Trophoblast cell (in vitro differentiated cells and primary cell): ENCODE data around the gene MEGF11.

ENCODE experiments used
- DNase-seq, 2 donors: peaks; one replicate each; pipeline ENCODE4 v3.0.0-alpha.2; 2016
- H2AFZ ChIP-seq: 2 replicates; pipeline ENCODE4 v1.6.1; 2013; ENCODE audit warnings: low read length, moderate library complexity, mild to moderate bottlenecking; ENCODE audit not compliant: insufficient read depth, poor library complexity
- H2AK5ac ChIP-seq: 2 replicates; pipeline ENCODE4 v1.6.1; 2013; ENCODE audit warnings: mild to moderate bottlenecking, low read length
- H2BK120ac ChIP-seq: 2 replicates; pipeline ENCODE4 v1.6.1; 2013; ENCODE audit warnings: low read length, mild to moderate bottlenecking, moderate library complexity; ENCODE audit not compliant: insufficient read depth, poor library complexity
- H2BK12ac ChIP-seq: 2 replicates; pipeline ENCODE4 v1.6.1; 2013; ENCODE audit warnings: mild to moderate bottlenecking, low read length, moderate library complexity
- H2BK5ac ChIP-seq: 2 replicates; pipeline ENCODE4 v1.6.1; 2013; ENCODE audit warnings: low read length, low read depth, moderate library complexity, mild to moderate bottlenecking; ENCODE audit not compliant: poor library complexity
- H3K14ac ChIP-seq: 2 replicates; pipeline ENCODE4 v1.6.1; 2013; ENCODE audit warnings: mild to moderate bottlenecking, low read length
- H3K18ac ChIP-seq: 2 replicates; pipeline ENCODE4 v1.6.1; 2013; ENCODE audit warnings: mild to moderate bottlenecking, low read length
- H3K23ac ChIP-seq: 2 replicates; pipeline ENCODE4 v1.6.1; 2013; ENCODE audit warnings: low read length
- H3K27ac ChIP-seq: 2 replicates; pipeline ENCODE4 v1.5.1; 2013; ENCODE audit warnings: low read depth, mild to moderate bottlenecking, inconsistent platforms, low read length, moderate library complexity
- H3K27me3 ChIP-seq: 2 replicates; pipeline ENCODE4 v1.6.1; 2013; ENCODE audit warnings: inconsistent platforms, mild to moderate bottlenecking, low read length, moderate library complexity; ENCODE audit not compliant: insufficient read depth
- H3K36me3 ChIP-seq, 2 experiments: 1 replicate in 1 of 2; 2 replicates in 1 of 2; pipeline ENCODE4 v1.6.1; 2013; ENCODE audit warnings: low read length in 2 of 2, mild to moderate bottlenecking in 2 of 2, moderate library complexity in 1 of 2; ENCODE audit not compliant: insufficient read depth in 2 of 2, control insufficient read depth in 1 of 2
- H3K4ac ChIP-seq: 2 replicates; pipeline ENCODE4 v1.6.1; 2013; ENCODE audit warnings: low read depth, mild to moderate bottlenecking, low read length, moderate library complexity
- H3K4me1 ChIP-seq, 2 experiments: 1 replicate in 1 of 2; 2 replicates in 1 of 2; pipeline ENCODE4 v1.6.1; 2013; ENCODE audit warnings: low read length in 2 of 2, mild to moderate bottlenecking in 2 of 2, moderate library complexity in 1 of 2; ENCODE audit not compliant: insufficient read depth in 2 of 2, control insufficient read depth in 1 of 2
- H3K4me2 ChIP-seq: 2 replicates; pipeline ENCODE4 v1.6.1; 2013; ENCODE audit warnings: inconsistent platforms, mild to moderate bottlenecking, low read length, moderate library complexity
- H3K4me3 ChIP-seq: 2 replicates; pipeline ENCODE4 v1.5.1; 2013; ENCODE audit warnings: mild to moderate bottlenecking, low read depth, low read length, inconsistent platforms
- H3K79me1 ChIP-seq: one replicate; pipeline ENCODE4 v1.6.1; 2013; ENCODE audit warnings: low read length
- H3K79me2 ChIP-seq: 2 replicates; pipeline ENCODE4 v1.6.1; 2013; ENCODE audit warnings: low read length, mild to moderate bottlenecking; ENCODE audit not compliant: control insufficient read depth, insufficient read depth, poor library complexity
- H3K9ac ChIP-seq: 2 replicates; pipeline ENCODE4 v1.6.1; 2013; ENCODE audit warnings: mild to moderate bottlenecking, low read length
- H3K9me3 ChIP-seq: 2 replicates; pipeline ENCODE4 v1.6.1; 2013; ENCODE audit warnings: low read depth, mild to moderate bottlenecking, control low read depth, inconsistent platforms, low read length; ENCODE audit not compliant: insufficient read depth
- H4K12ac ChIP-seq: 2 replicates; pipeline ENCODE4 v1.6.1; 2013; ENCODE audit warnings: low read depth, mild to moderate bottlenecking, low read length, moderate library complexity
- H4K8ac ChIP-seq: 2 replicates; pipeline ENCODE4 v1.6.1; 2013; ENCODE audit warnings: low read depth, mild to moderate bottlenecking, low read length, moderate library complexity
- H4K91ac ChIP-seq: one replicate; pipeline ENCODE4 v1.6.1; 2013; ENCODE audit warnings: low read depth, mild to moderate bottlenecking, low read length, moderate library complexity
- whole genome bisulfite sequencing: extraction: QIAGEN DNeasy Blood & Tissue Kit; methylation state at CpG from one replicate; pipeline ENCODE4 v1.1.7; 2013; ENCODE audit warnings: missing lambda C conversion rate; ENCODE audit not compliant: insufficient read length, insufficient coverage; ENCODE audit errors: extremely low coverage; 5-methylcytosine and 5-hydroxymethylcytosine counted together

The MEGF11 gene

DNA sequence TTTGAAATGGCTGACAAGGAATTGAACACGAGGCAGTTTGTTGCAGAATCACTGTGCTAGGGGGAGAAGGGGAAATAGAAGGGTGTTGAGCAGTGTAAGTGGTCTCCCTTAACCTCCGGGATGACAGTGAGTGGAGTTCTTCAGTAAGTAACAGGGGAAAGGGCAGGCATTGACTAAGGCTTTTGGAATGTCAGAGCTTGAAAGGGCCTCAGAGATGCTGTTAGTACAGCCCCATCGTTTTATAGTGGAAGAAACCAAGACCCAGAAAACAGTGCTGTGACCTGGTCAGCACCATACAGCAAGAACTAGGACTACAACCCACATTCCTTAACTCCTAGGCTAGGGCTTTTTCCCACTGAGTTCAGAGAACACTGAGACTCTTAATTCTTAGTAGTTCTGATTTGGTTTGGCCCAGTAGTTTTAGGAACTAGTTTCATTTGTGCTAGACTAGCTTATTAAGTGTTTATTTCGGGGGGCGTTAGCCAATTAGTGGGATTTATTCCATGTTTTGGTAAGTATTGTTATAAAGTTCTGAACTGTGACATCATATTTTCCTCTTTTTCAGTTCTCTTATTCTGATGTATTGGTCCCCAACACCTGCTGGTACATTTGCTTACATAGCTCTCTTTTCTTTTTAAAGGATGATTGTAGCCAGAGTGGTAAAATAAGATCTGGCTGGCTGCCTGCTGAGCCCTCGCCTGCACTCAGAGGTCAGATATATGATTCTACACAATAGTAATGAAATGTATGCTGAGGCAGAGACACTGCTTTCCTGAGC is 350.1 kb downstream of the MEGF11 start:
- Histone ChIP-seq H4K91ac (no peak overlapping the region), H3K9me3 (no peaks in the 10 kb centered on the region), H4K12ac (no peak overlapping the region), H3K27me3 (no peaks in the 10 kb centered on the region), H2BK12ac (no peak overlapping the region), H3K36me3 (peaks cover 7 to 24% of the 10 kb centered on the region in 2 experiments), H3K4me1 (peaks cover 16 to 28% of the 10 kb centered on the region in 2 experiments), H3K79me2 (peaks cover 2% of the 10 kb centered on the region), H2AK5ac (no peak overlapping the region), H3K23ac (no peak overlapping the region), H3K14ac (no peak overlapping the region), H2AFZ (no peak overlapping the region), H3K79me1 (peaks cover 14% of the 10 kb centered on the region), H3K18ac (no peak overlapping the region), H2BK5ac (no peak overlapping the region), H3K9ac (no peak overlapping the region), H3K27ac (peak overlapping the region; percentile 53), H2BK120ac (no peak overlapping the region), H3K4me2 (no peak overlapping the region), H3K4ac (no peak overlapping the region), H3K4me3 (no peak overlapping the region), H4K8ac (no peak overlapping the region)
- peak; percentile 6 to 43 for DNase-seq
- WGBS, result no CpG with 5 or more reads among the region's 6 CpGs

DNA sequence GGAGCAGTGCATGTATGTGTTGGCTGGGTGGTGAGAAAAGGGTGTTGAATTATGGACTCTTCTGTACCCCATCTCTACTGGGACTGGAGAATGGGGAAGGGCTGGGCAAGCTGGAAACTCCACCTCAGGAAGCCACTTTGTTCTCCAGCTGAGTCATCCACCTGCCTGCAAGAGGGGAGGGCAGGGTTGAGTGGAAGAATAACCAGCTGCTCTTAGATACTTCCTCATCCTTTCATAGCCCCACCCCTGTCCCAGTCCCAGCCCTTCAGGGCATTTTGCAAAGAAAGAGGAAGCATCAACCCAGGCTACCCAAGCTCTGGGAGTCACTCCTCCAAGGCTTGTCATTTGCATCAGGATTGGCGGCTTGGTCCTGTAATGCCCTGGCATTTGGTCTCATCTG is 351.2 kb downstream of the MEGF11 start:
- H3K27me3 ChIP-seq, result no peaks in the 10 kb centered on the region
- H3K79me1 ChIP-seq, result peaks cover 7% of the 10 kb centered on the region
- peak; percentile 93 to 95 for DNase-seq
- H3K4ac ChIP-seq, result peak overlapping the region; percentile 6
- peak overlapping the region; percentile 50 for H3K27ac ChIP-seq
- H3K14ac ChIP-seq, result no peak overlapping the region
- H3K79me2 ChIP-seq, result no peaks in the 10 kb centered on the region
- H2BK5ac ChIP-seq, result no peak overlapping the region
- H3K4me2 ChIP-seq, result no peak overlapping the region
- peak overlapping the region; percentile 58 for H4K91ac ChIP-seq
- no peak overlapping the region for H3K23ac ChIP-seq
- H3K36me3 ChIP-seq, result peaks cover 0 to 23% of the 10 kb centered on the region in 2 experiments
- H2AK5ac ChIP-seq, result no peak overlapping the region
- WGBS, result no CpG with 5 or more reads among the region's 1 CpG
- H3K4me1 ChIP-seq, result peaks cover 16 to 28% of the 10 kb centered on the region in 2 experiments
- H2BK120ac ChIP-seq, result no peak overlapping the region
- H2BK12ac ChIP-seq, result no peak overlapping the region
- H3K9me3 ChIP-seq, result no peaks in the 10 kb centered on the region
- H3K9ac ChIP-seq, result no peak overlapping the region
- H2AFZ ChIP-seq, result no peak overlapping the region
- H4K8ac ChIP-seq, result no peak overlapping the region
- no peak overlapping the region for H3K4me3 ChIP-seq
- H3K18ac ChIP-seq, result no peak overlapping the region
- no peak overlapping the region for H4K12ac ChIP-seq

DNA sequence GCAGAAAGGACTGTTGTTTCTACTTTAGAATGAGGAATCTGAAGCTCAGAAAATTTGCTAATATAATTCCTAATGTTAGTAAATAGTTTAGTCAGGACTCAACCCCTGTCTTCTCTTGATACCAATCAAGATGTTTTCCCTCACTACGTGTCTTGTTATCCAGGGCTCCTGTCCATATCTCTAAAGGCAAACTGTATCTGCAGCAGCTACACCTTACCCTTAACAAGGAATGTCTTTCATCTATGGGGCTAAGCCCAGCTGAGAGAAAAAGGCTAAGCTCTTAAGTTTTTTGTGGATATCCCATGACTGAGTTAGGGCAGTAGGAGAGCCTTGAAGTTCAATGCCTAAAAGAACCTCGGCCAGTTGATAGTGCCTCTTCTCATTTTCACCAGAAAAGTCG is 351.7 kb downstream of the MEGF11 start:
- peak overlapping the region; percentile 58 for H4K91ac ChIP-seq
- DNase-seq, result peak; percentile 66 to 89
- H4K8ac ChIP-seq, result no peak overlapping the region
- H3K27me3 ChIP-seq, result no peaks in the 10 kb centered on the region
- H2AFZ ChIP-seq, result no peak overlapping the region
- H2BK120ac ChIP-seq, result no peak overlapping the region
- no peak overlapping the region for H4K12ac ChIP-seq
- H3K9ac ChIP-seq, result no peak overlapping the region
- H3K79me2 ChIP-seq, result no peaks in the 10 kb centered on the region
- no peak overlapping the region for H2BK5ac ChIP-seq
- no peak overlapping the region for H3K14ac ChIP-seq
- no peak overlapping the region for H2BK12ac ChIP-seq
- no peak overlapping the region for H3K4ac ChIP-seq
- peaks cover 14 to 26% of the 10 kb centered on the region in 2 experiments for H3K4me1 ChIP-seq
- no peak overlapping the region for H3K23ac ChIP-seq
- no peak overlapping the region for H3K4me2 ChIP-seq
- no CpG with 5 or more reads among the region's 3 CpGs for WGBS
- no peaks in the 10 kb centered on the region for H3K9me3 ChIP-seq
- H3K36me3 ChIP-seq, result peaks cover 0 to 24% of the 10 kb centered on the region in 2 experiments
- no peak overlapping the region for H3K4me3 ChIP-seq
- no peak overlapping the region for H3K18ac ChIP-seq
- H2AK5ac ChIP-seq, result no peak overlapping the region
- H3K79me1 ChIP-seq, result peaks cover 4% of the 10 kb centered on the region
- peak overlapping the region; percentile 50 for H3K27ac ChIP-seq

DNA sequence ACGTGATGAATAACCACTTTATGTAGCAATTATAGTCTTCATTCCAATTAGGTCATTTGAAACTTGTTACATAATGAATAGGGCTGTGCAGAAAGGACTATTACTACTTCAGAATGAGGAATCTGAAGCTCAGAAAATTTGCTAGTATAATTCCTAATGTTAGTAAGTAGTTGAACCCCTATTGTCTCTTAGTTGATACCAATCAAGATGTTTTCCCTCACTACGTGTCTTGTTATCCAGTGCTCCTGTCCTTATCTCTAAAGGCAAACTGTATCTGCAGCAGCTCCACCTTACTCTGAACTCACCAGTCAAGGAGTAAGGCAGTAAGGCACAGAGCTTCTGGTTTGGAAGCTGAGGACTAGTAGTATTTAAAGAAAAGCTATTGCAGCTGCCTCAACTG is 352.2 kb downstream of the MEGF11 start:
- WGBS, result no CpG with 5 or more reads among the region's 2 CpGs

More for the DNA sequence above, 352.2 kb downstream of the MEGF11 start:
- Histone ChIP-seq H2BK120ac (no peak overlapping the region), H3K27me3 (no peaks in the 10 kb centered on the region), H4K8ac (no peak overlapping the region), H3K4ac (no peak overlapping the region), H3K23ac (no peak overlapping the region), H2AK5ac (no peak overlapping the region), H3K4me1 (peaks cover 12 to 24% of the 10 kb centered on the region in 2 experiments), H2AFZ (no peak overlapping the region), H3K79me1 (peaks cover 3% of the 10 kb centered on the region), H4K91ac (no peak overlapping the region), H3K18ac (no peak overlapping the region), H4K12ac (no peak overlapping the region), H3K4me2 (no peak overlapping the region), H2BK12ac (no peak overlapping the region), H3K79me2 (no peaks in the 10 kb centered on the region), H3K14ac (no peak overlapping the region), H3K36me3 (peaks cover 0 to 25% of the 10 kb centered on the region in 2 experiments), H3K27ac (peak overlapping the region; percentile 47), H3K9me3 (no peaks in the 10 kb centered on the region), H3K4me3 (no peak overlapping the region), H2BK5ac (no peak overlapping the region), H3K9ac (no peak overlapping the region)
- peak; percentile 58 to 93 for DNase-seq
